Measurements from ENCODE around the gene RTP2.

- TF ChIP-seq CTCF (IDR thresholded peaks at IDR 0.05) (no peak), POLR2A (IDR thresholded peaks at IDR 0.05) (no peak)
Observed at GRCh38 chr3:187700249-187700648, 2.1 kb downstream of the RTP2 start.
